Measurements from ENCODE around the gene NUP214. TPM values are rescaled to one million over a fixed set of nuclear protein-coding genes. Genes with fewer than 3 reads are reported as not detected.

Gene NUP214
- polyA plus RNA-seq, 1 of the 3 experiments (the other 2 are of a cell fraction) = 8.0 TPM

DNA sequence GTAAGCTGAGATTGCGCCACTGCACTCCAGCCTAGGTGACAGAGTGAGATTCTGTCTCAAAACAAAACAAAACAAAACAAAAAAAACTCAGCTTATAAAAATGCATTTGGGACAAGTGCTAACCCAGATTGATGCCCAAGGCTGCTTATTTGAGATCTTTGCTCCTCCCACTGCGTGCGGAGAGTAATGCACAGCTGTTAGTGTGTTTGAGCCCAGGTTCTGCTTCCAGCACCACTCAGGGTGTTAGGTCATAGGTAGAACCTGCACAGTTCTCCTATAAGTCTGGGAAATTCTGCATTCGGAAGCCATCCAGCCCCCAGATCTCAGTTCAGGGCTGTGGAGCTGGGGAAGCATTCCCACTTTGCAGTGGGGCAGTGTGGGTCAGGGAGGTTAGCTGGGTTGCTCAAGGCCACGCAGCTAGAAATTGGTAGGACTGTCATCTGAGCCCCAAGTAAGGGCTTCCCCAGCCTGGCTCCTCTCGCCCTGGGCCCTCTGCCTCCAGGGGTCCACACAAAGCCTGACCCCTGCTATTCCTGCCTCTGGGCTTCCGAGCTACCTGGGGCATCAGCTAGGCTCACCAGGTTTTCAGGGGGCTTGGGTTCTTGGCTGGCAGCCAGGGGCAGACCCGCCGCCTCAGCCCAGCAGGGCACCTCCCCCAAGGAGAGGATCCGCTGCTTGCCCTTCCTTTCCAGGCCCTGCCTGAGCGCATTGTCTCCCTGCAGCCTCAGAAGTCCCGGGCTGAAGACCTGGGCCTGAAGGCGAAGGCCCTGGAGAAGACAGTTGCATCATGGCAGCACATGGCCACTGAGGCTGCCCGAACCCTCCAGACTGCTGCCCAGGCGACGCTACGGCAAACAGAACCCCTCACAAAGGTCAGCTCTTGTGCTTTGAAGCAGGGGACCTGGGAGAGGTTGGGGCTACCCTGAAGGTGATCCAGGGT lies 46.7 kb upstream of the NUP214 start:
- H4K20me1 ChIP-seq (ENCODE audit: insufficient read depth) = no peaks in the 10 kb centered on the region
- no peaks in the 10 kb centered on the region for H3F3A ChIP-seq (replicated peaks; ENCODE audit: insufficient read depth)
- no peaks in the 10 kb centered on the region for H3K9me3 ChIP-seq
- H3K79me2 ChIP-seq (ENCODE audit: insufficient read depth) = no peaks in the 10 kb centered on the region
- H3K9ac ChIP-seq = no peak overlapping the region
- no peak for DNase-seq
- H3K4me1 ChIP-seq (ENCODE audit: control insufficient read depth in 1 of 2, insufficient read depth in 2 of 2, low read depth in 1 of 2, low read length in 1 of 2) = no peaks in the 10 kb centered on the region
- H3K4me2 ChIP-seq = no peak overlapping the region
- no peaks in the 10 kb centered on the region for H3K9me2 ChIP-seq
- H2AFZ ChIP-seq (ENCODE audit: low read depth) = no peak overlapping the region
- CTCF ChIA-PET = interaction anchor here (0.7 to 2.7 kb wide), 5 partner anchors 13 to 32 kb away, joined by 3 to 11 read pairs (median 3); no protein-coding TSS in a partner anchor
- H3K4me3 ChIP-seq (ENCODE audit: low read depth in 2 of 2, low read length in 1 of 2) = no peak overlapping the region
- peaks cover 6% of the 10 kb centered on the region; the same call in 1 of the 2 replicates for H3K27me3 ChIP-seq (ENCODE audit: insufficient read depth)
- H3K36me3 ChIP-seq (replicated peaks in 1 of 2; ENCODE audit: control insufficient read depth in 1 of 2, insufficient read depth in 2 of 2, low read length in 1 of 2) = no peaks in the 10 kb centered on the region
- WGBS (ENCODE audit: low lambda C conversion rate) = 86% methylated on average over 10 of the region's 17 CpGs
- H3K27ac ChIP-seq (ENCODE audit: low read depth in 2 of 2, low read length in 1 of 2) = no peak overlapping the region
- TF ChIP-seq, protein P1, sequence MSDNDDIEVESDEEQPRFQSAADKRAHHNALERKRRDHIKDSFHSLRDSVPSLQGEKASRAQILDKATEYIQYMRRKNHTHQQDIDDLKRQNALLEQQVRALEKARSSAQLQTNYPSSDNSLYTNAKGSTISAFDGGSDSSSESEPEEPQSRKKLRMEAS (IDR thresholded peaks at IDR 0.05; ENCODE audit: low read depth) = no peak
- POLR2A ChIA-PET = no interaction called here

DNA sequence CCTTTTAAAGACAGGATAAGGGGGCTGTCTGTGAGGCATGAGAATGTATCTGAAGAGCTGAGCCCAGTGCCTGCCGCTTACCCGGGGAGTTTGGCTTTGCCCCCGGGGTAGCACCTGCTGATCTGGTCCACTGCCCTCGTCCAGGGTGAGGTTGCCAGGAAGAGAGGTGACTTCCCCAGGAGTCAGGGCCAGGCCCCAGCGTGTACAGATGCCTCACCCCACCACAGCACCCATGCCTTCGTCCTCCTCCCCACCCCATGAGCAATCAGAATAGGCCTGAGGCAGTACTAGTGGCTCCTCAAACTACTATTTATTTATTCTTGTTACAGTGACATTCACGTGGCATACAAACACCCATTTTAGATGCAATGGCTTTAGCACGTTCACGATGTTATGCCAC lies 44.8 kb upstream of the NUP214 start:
- Histone ChIP-seq H3F3A (replicated peaks; ENCODE audit: insufficient read depth) (no peaks in the 10 kb centered on the region), H3K4me2 (no peak overlapping the region), H4K20me1 (ENCODE audit: insufficient read depth) (no peaks in the 10 kb centered on the region), H3K9ac (no peak overlapping the region), H3K36me3 (replicated peaks in 1 of 2; ENCODE audit: control insufficient read depth in 1 of 2, insufficient read depth in 2 of 2, low read length in 1 of 2) (no peaks in the 10 kb centered on the region), H3K27me3 (ENCODE audit: insufficient read depth) (peaks cover 14% of the 10 kb centered on the region; the same call in 1 of the 2 replicates), H3K4me1 (ENCODE audit: control insufficient read depth in 1 of 2, insufficient read depth in 2 of 2, low read depth in 1 of 2, low read length in 1 of 2) (no peaks in the 10 kb centered on the region), H3K9me3 (no peaks in the 10 kb centered on the region), H3K4me3 (ENCODE audit: low read depth in 2 of 2, low read length in 1 of 2) (no peak overlapping the region), H3K27ac (ENCODE audit: low read depth in 2 of 2, low read length in 1 of 2) (no peak overlapping the region), H3K79me2 (ENCODE audit: insufficient read depth) (no peaks in the 10 kb centered on the region), H3K9me2 (no peaks in the 10 kb centered on the region), H2AFZ (ENCODE audit: low read depth) (no peak overlapping the region)
- TF ChIP-seq RXRA (IDR thresholded peaks at IDR 0.05; ENCODE audit: borderline replicate concordance, low read depth) = no peak
- TF ChIP-seq, protein P2, sequence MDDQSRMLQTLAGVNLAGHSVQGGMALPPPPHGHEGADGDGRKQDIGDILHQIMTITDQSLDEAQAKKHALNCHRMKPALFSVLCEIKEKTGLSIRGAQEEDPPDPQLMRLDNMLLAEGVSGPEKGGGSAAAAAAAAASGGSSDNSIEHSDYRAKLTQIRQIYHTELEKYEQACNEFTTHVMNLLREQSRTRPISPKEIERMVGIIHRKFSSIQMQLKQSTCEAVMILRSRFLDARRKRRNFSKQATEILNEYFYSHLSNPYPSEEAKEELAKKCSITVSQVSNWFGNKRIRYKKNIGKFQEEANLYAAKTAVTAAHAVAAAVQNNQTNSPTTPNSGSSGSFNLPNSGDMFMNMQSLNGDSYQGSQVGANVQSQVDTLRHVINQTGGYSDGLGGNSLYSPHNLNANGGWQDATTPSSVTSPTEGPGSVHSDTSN (IDR thresholded peaks at IDR 0.05) = no peak
- TF ChIP-seq NFIC (IDR thresholded peaks at IDR 0.05; ENCODE audit: borderline replicate concordance) = no peak
- TF ChIP-seq FOXM1 (IDR thresholded peaks at IDR 0.05; ENCODE audit: low read depth) = no peak
- TF ChIP-seq, protein P3, sequence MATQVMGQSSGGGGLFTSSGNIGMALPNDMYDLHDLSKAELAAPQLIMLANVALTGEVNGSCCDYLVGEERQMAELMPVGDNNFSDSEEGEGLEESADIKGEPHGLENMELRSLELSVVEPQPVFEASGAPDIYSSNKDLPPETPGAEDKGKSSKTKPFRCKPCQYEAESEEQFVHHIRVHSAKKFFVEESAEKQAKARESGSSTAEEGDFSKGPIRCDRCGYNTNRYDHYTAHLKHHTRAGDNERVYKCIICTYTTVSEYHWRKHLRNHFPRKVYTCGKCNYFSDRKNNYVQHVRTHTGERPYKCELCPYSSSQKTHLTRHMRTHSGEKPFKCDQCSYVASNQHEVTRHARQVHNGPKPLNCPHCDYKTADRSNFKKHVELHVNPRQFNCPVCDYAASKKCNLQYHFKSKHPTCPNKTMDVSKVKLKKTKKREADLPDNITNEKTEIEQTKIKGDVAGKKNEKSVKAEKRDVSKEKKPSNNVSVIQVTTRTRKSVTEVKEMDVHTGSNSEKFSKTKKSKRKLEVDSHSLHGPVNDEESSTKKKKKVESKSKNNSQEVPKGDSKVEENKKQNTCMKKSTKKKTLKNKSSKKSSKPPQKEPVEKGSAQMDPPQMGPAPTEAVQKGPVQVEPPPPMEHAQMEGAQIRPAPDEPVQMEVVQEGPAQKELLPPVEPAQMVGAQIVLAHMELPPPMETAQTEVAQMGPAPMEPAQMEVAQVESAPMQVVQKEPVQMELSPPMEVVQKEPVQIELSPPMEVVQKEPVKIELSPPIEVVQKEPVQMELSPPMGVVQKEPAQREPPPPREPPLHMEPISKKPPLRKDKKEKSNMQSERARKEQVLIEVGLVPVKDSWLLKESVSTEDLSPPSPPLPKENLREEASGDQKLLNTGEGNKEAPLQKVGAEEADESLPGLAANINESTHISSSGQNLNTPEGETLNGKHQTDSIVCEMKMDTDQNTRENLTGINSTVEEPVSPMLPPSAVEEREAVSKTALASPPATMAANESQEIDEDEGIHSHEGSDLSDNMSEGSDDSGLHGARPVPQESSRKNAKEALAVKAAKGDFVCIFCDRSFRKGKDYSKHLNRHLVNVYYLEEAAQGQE (IDR thresholded peaks at IDR 0.05; ENCODE audit: low read depth, low read length) = no peak
- TF ChIP-seq GABPA (IDR thresholded peaks at IDR 0.05; ENCODE audit: low read depth) = no peak
- TF ChIP-seq GATA2 (CRISPR knock-in tag; IDR thresholded peaks at IDR 0.05) = no peak
- TF ChIP-seq YY1 (IDR thresholded peaks at IDR 0.05; ENCODE audit: low read depth) = no peak
- no peak for TF ChIP-seq TEAD4 (IDR thresholded peaks at IDR 0.05; ENCODE audit: borderline replicate concordance, insufficient read depth)
- no peak for TF ChIP-seq CHD2 (IDR thresholded peaks at IDR 0.05; ENCODE audit: low read length, partially characterized antibody)
- no peak for TF ChIP-seq RFX5 (IDR thresholded peaks at IDR 0.05; ENCODE audit: low read length)
- no peak for TF ChIP-seq JUND (IDR thresholded peaks at IDR 0.05)
- TF ChIP-seq, protein P4, sequence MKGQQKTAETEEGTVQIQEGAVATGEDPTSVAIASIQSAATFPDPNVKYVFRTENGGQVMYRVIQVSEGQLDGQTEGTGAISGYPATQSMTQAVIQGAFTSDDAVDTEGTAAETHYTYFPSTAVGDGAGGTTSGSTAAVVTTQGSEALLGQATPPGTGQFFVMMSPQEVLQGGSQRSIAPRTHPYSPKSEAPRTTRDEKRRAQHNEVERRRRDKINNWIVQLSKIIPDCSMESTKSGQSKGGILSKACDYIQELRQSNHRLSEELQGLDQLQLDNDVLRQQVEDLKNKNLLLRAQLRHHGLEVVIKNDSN (IDR thresholded peaks at IDR 0.05; ENCODE audit: borderline replicate concordance, low read depth) = no peak
- 43% methylated on average over 5 of the region's 9 CpGs for WGBS (ENCODE audit: low lambda C conversion rate)
- DNase-seq = no peak
- ChIA-PET POLR2A (no interaction called here), CTCF (interaction anchor here (2.7 kb wide), 1 partner anchor 23 kb away, joined by 11 read pairs; no protein-coding TSS in a partner anchor)

Data from SK-N-SH (cell line).